K562 (cell line): ENCODE data around the gene TLNRD1. TPM values are rescaled to one million over a fixed set of nuclear protein-coding genes. Genes with fewer than 3 reads are reported as not detected.

Source experiments
- DNMT1 ChIP-seq: fragments of 450-650 bp; IDR thresholded peaks from 2 replicates; pipeline ENCODE4 v1.6.1; 2016; ENCODE audit warnings: antibody characterized with exemption, mild to moderate bottlenecking
- RNF2 ChIP-seq: sonication (generic); IDR thresholded peaks from 2 replicates; pipeline ENCODE4 v1.6.1; 2016
- XRCC5 ChIP-seq: fragments of 200-400 bp; formaldehyde crosslinking; IDR thresholded peaks from 2 replicates; pipeline ENCODE4 v1.6.1; 2017; ENCODE audit warnings: low read depth, mild to moderate bottlenecking, low read length
- ZNF121 ChIP-seq: sonication (generic); formaldehyde crosslinking; conservative IDR thresholded peaks from 2 replicates; pipeline ENCODE4 v1.8.0; 2022; ENCODE audit warnings: missing genetic modification reagents
- ZNF408 ChIP-seq: fragments of 250-450 bp; sonication (Bioruptor Pico); IDR thresholded peaks from 2 replicates; pipeline ENCODE4 v1.4.0; 2020; ENCODE audit warnings: low read depth, mild to moderate bottlenecking, moderate library complexity
- ZNF583 ChIP-seq: fragments of 250-450 bp; sonication (Bioruptor Pico); IDR thresholded peaks from 2 replicates; pipeline ENCODE4 v1.4.0; 2020
- ZNF77 ChIP-seq: fragments of 250-450 bp; sonication (Bioruptor Pico); IDR thresholded peaks from 2 replicates; pipeline ENCODE4 v1.5.0; 2020
- polyA plus RNA-seq, 8 experiments: library from polyadenylated mRNA; depleted of rRNA in 4 of 8; stranded (reverse) in 5 of 8; unstranded in 3 of 8; fragments of >200 nt; fragmentation: Nextera tagmentation in 2 of 8; fragmentation: Illumina TruSeq in 1 of 8; extraction: Ambion mirVana in 2 of 8; extraction: Trizol in 1 of 8; gene quantifications; 2 replicates each; pipeline versions ENCODE4 v1.2.1 to v1.2.3, GENCODE V29; 2011 to 2014; ENCODE audit warnings: inconsistent platforms in 1 of 8, missing spikeins in 1 of 8
- total RNA-seq, 7 experiments: library from RNA; depleted of rRNA in 6 of 7; stranded (reverse); fragments of >200 nt in 6 of 7; fragmentation: Illumina TruSeq in 2 of 7; extraction: Trizol in 2 of 7; gene quantifications; 2 replicates each; pipeline versions ENCODE4 v1.2.1 to v1.2.3, GENCODE V29; 2011 to 2021; ENCODE audit warnings: low replicate concordance in 1 of 7
- TF ChIP-seq, protein P1 (sequence below): IDR thresholded peaks from 2 replicates; pipeline ENCODE4 v1.6.1; 2011; ENCODE audit warnings: borderline replicate concordance, low read depth, mild to moderate bottlenecking, moderate library complexity, low read length; ENCODE audit not compliant: insufficient read depth, poor library complexity, severe bottlenecking
- TF ChIP-seq, protein P2 (sequence below): fragments of 200-800 bp; sonication (Bioruptor generic); IDR thresholded peaks from 2 replicates; pipeline ENCODE4 v1.6.1; 2017; ENCODE audit warnings: missing genetic modification characterization, missing compliant biosample characterization
- TF ChIP-seq, protein P3 (sequence below): sonication (generic); IDR thresholded peaks from 2 replicates; pipeline ENCODE4 v1.6.1; 2016
- TF ChIP-seq, protein P4 (sequence below): fragments of 200-600 bp; sonication (generic); IDR thresholded peaks from one replicate; pipeline ENCODE4 v1.6.1; 2012; ENCODE audit warnings: mild to moderate bottlenecking, low read depth, low read length, inconsistent platforms

The TLNRD1 gene
- total and polyA plus RNA-seq, 9 of the 15 experiments (the other 6 are each of a cell fraction or from before 2014, with no cell fraction given) = 1.1 to 33.1 (median 5.7) TPM

DNA sequence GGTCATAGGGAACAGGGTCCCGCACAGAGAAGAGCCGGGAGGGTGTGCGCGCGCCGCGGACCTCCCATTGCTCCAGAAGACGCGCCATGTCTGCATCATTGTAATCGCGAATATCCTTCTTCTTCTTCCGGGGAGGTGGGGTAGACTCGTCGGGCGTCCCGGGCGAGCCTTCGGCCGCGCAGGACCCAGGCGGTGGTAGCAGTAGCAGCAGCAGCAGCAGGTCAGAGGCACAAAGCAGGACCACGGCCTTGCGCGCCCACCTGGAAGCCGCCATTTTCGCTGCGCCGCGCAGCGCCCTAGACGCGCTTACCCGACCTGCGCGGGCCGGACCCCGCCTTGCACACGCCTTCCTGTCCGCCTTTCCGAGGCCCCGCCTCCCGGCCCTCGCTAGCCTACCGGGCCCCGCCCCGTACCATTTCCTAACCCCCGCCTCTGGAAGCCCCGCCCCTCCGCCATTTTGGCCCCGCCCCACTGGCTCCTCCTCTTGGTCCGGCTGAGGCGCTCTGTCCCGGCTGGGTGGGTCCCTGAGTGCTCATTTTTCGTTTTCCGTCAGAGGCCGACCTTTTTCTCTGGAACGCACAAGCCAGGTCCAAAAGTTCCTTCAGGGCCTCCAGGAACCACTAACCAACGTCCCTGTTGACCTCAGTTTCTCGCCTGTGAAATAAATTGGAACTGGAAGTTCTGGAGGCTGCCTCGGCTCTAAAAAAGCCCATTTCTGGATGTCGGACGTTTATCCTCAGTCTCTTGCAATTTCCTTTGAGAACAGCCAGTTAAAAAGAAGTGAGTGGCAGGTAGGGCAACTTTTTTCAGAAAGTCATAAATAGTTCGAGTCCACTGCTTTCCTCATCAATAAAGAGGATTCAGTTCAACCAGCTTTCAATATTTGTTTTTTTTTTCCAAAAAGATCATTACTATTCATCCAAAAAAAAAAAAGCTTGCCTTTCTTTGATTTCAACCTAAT, 10.9 kb upstream of the TLNRD1 start, which contains the start of gene MESD (continued):
- TF ChIP-seq, protein P1, sequence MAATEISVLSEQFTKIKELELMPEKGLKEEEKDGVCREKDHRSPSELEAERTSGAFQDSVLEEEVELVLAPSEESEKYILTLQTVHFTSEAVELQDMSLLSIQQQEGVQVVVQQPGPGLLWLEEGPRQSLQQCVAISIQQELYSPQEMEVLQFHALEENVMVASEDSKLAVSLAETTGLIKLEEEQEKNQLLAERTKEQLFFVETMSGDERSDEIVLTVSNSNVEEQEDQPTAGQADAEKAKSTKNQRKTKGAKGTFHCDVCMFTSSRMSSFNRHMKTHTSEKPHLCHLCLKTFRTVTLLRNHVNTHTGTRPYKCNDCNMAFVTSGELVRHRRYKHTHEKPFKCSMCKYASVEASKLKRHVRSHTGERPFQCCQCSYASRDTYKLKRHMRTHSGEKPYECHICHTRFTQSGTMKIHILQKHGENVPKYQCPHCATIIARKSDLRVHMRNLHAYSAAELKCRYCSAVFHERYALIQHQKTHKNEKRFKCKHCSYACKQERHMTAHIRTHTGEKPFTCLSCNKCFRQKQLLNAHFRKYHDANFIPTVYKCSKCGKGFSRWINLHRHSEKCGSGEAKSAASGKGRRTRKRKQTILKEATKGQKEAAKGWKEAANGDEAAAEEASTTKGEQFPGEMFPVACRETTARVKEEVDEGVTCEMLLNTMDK = no peak
- TF ChIP-seq XRCC5 = no peak; the same call in 1 of the 2 replicates
- no peak for TF ChIP-seq ZNF408
- TF ChIP-seq, protein P2, sequence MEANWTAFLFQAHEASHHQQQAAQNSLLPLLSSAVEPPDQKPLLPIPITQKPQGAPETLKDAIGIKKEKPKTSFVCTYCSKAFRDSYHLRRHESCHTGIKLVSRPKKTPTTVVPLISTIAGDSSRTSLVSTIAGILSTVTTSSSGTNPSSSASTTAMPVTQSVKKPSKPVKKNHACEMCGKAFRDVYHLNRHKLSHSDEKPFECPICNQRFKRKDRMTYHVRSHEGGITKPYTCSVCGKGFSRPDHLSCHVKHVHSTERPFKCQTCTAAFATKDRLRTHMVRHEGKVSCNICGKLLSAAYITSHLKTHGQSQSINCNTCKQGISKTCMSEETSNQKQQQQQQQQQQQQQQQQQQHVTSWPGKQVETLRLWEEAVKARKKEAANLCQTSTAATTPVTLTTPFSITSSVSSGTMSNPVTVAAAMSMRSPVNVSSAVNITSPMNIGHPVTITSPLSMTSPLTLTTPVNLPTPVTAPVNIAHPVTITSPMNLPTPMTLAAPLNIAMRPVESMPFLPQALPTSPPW = peak; percentile 67; the same call in 1 of the 2 replicates
- TF ChIP-seq ZNF583 (CRISPR knock-in tag) = no peak
- TF ChIP-seq ZNF77 (CRISPR knock-in tag) = no peak
- TF ChIP-seq, protein P3, sequence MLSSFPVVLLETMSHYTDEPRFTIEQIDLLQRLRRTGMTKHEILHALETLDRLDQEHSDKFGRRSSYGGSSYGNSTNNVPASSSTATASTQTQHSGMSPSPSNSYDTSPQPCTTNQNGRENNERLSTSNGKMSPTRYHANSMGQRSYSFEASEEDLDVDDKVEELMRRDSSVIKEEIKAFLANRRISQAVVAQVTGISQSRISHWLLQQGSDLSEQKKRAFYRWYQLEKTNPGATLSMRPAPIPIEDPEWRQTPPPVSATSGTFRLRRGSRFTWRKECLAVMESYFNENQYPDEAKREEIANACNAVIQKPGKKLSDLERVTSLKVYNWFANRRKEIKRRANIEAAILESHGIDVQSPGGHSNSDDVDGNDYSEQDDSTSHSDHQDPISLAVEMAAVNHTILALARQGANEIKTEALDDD = no peak
- TF ChIP-seq, protein P4, sequence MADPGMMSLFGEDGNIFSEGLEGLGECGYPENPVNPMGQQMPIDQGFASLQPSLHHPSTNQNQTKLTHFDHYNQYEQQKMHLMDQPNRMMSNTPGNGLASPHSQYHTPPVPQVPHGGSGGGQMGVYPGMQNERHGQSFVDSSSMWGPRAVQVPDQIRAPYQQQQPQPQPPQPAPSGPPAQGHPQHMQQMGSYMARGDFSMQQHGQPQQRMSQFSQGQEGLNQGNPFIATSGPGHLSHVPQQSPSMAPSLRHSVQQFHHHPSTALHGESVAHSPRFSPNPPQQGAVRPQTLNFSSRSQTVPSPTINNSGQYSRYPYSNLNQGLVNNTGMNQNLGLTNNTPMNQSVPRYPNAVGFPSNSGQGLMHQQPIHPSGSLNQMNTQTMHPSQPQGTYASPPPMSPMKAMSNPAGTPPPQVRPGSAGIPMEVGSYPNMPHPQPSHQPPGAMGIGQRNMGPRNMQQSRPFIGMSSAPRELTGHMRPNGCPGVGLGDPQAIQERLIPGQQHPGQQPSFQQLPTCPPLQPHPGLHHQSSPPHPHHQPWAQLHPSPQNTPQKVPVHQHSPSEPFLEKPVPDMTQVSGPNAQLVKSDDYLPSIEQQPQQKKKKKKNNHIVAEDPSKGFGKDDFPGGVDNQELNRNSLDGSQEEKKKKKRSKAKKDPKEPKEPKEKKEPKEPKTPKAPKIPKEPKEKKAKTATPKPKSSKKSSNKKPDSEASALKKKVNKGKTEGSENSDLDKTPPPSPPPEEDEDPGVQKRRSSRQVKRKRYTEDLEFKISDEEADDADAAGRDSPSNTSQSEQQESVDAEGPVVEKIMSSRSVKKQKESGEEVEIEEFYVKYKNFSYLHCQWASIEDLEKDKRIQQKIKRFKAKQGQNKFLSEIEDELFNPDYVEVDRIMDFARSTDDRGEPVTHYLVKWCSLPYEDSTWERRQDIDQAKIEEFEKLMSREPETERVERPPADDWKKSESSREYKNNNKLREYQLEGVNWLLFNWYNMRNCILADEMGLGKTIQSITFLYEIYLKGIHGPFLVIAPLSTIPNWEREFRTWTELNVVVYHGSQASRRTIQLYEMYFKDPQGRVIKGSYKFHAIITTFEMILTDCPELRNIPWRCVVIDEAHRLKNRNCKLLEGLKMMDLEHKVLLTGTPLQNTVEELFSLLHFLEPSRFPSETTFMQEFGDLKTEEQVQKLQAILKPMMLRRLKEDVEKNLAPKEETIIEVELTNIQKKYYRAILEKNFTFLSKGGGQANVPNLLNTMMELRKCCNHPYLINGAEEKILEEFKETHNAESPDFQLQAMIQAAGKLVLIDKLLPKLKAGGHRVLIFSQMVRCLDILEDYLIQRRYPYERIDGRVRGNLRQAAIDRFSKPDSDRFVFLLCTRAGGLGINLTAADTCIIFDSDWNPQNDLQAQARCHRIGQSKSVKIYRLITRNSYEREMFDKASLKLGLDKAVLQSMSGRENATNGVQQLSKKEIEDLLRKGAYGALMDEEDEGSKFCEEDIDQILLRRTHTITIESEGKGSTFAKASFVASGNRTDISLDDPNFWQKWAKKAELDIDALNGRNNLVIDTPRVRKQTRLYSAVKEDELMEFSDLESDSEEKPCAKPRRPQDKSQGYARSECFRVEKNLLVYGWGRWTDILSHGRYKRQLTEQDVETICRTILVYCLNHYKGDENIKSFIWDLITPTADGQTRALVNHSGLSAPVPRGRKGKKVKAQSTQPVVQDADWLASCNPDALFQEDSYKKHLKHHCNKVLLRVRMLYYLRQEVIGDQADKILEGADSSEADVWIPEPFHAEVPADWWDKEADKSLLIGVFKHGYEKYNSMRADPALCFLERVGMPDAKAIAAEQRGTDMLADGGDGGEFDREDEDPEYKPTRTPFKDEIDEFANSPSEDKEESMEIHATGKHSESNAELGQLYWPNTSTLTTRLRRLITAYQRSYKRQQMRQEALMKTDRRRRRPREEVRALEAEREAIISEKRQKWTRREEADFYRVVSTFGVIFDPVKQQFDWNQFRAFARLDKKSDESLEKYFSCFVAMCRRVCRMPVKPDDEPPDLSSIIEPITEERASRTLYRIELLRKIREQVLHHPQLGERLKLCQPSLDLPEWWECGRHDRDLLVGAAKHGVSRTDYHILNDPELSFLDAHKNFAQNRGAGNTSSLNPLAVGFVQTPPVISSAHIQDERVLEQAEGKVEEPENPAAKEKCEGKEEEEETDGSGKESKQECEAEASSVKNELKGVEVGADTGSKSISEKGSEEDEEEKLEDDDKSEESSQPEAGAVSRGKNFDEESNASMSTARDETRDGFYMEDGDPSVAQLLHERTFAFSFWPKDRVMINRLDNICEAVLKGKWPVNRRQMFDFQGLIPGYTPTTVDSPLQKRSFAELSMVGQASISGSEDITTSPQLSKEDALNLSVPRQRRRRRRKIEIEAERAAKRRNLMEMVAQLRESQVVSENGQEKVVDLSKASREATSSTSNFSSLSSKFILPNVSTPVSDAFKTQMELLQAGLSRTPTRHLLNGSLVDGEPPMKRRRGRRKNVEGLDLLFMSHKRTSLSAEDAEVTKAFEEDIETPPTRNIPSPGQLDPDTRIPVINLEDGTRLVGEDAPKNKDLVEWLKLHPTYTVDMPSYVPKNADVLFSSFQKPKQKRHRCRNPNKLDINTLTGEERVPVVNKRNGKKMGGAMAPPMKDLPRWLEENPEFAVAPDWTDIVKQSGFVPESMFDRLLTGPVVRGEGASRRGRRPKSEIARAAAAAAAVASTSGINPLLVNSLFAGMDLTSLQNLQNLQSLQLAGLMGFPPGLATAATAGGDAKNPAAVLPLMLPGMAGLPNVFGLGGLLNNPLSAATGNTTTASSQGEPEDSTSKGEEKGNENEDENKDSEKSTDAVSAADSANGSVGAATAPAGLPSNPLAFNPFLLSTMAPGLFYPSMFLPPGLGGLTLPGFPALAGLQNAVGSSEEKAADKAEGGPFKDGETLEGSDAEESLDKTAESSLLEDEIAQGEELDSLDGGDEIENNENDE = no peak
- TF ChIP-seq ZNF121 (CRISPR knock-in tag) = no peak
- no peak for TF ChIP-seq RNF2
- no peak for TF ChIP-seq DNMT1
